GM23338 (cell line): Measurements from ENCODE around the gene KRTAP3-2.

ENCODE experiments used
- CREB1 ChIP-seq: fragments of 250-450 bp; sonication (Bioruptor Pico); IDR thresholded peaks from 2 replicates; pipeline ENCODE4 v1.5.0; 2020; ENCODE audit warnings: low read depth, mild to moderate bottlenecking, moderate library complexity
- CTCF ChIP-seq, 2 experiments: fragments of 200-600 bp in 1 of 2; sonication (generic) in 1 of 2; conservative IDR thresholded peaks; 2 replicates each; pipeline versions ENCODE4 v1.5.1 to v1.6.1; 2016 to 2017; ENCODE audit warnings: antibody characterized with exemption in 2 of 2, low read depth in 2 of 2, mild to moderate bottlenecking in 2 of 2, moderate library complexity in 1 of 2
- ETS1 ChIP-seq: IDR thresholded peaks from 2 replicates; pipeline ENCODE4 v1.6.1; 2016; ENCODE audit warnings: antibody characterized with exemption
- EZH2 ChIP-seq: fragments of 200-600 bp; sonication (generic); IDR thresholded peaks from one replicate; pipeline ENCODE4 v1.8.0; 2017; ENCODE audit warnings: antibody characterized with exemption, mild to moderate bottlenecking, low read depth; ENCODE audit not compliant: unreplicated experiment
- EZH2phosphoT487 ChIP-seq: fragments of 200-600 bp; sonication (generic); IDR thresholded peaks from one replicate; pipeline ENCODE4 v1.8.1; 2018; ENCODE audit warnings: antibody characterized with exemption; ENCODE audit not compliant: unreplicated experiment
- JUNB ChIP-seq: IDR thresholded peaks from one replicate; pipeline ENCODE4 v1.6.1; 2016; ENCODE audit warnings: antibody characterized with exemption; ENCODE audit not compliant: unreplicated experiment
- POLR2AphosphoS5 ChIP-seq: IDR thresholded peaks from 2 replicates; pipeline ENCODE4 v1.6.1; 2016; ENCODE audit warnings: antibody characterized with exemption, low read depth
- REST ChIP-seq: IDR thresholded peaks from one replicate; pipeline ENCODE4 v1.6.1; 2018; ENCODE audit warnings: antibody characterized with exemption; ENCODE audit not compliant: unreplicated experiment
- STAT1 ChIP-seq: IDR thresholded peaks from one replicate; pipeline ENCODE4 v1.6.1; 2016; ENCODE audit warnings: antibody characterized with exemption; ENCODE audit not compliant: unreplicated experiment
- ZNF114 ChIP-seq: fragments of 250-450 bp; sonication (Bioruptor Pico); IDR thresholded peaks from 2 replicates; pipeline ENCODE4 v1.5.0; 2020; ENCODE audit warnings: mild to moderate bottlenecking, moderate library complexity
- ZNF331 ChIP-seq: fragments of 250-450 bp; sonication (Bioruptor Pico); IDR thresholded peaks from 2 replicates; pipeline ENCODE4 v1.5.0; 2020; ENCODE audit warnings: low read depth, mild to moderate bottlenecking, moderate library complexity
- ZNF462 ChIP-seq: fragments of 250-450 bp; sonication (Bioruptor Pico); IDR thresholded peaks from 2 replicates; pipeline ENCODE4 v1.5.0; 2020; ENCODE audit warnings: mild to moderate bottlenecking, moderate library complexity

GRCh38 chr17:41012326-41013120 is 12.8 kb upstream of the KRTAP3-2 start:
- no peak for TF ChIP-seq CTCF (conservative IDR thresholded peaks at IDR 0.05; ENCODE audit: low read depth in 2 of 2)
- no peak for TF ChIP-seq EZH2
- no peak for TF ChIP-seq POLR2AphosphoS5
- no peak for TF ChIP-seq EZH2phosphoT487
- no peak for TF ChIP-seq JUNB
- no peak for TF ChIP-seq REST
- TF ChIP-seq CREB1 (CRISPR knock-in tag), result no peak
- TF ChIP-seq ETS1, result no peak
- no peak for TF ChIP-seq ZNF331 (CRISPR knock-in tag)
- no peak for TF ChIP-seq ZNF114 (CRISPR knock-in tag)
- no peak for TF ChIP-seq STAT1
- no peak for TF ChIP-seq ZNF462
